WERI-Rb-1 (cell line): ENCODE measurements around the gene MYZAP.

Experiments
- DNase-seq: peaks from one replicate; pipeline ENCODE4 v3.0.0-alpha.2; 2020
- H3K27ac ChIP-seq: fragments of 250-450 bp; sonication (Bioruptor Pico); 2 replicates; pipeline ENCODE4 v1.5.1; 2020; ENCODE audit warnings: mild to moderate bottlenecking, moderate library complexity
- H3K27me3 ChIP-seq: fragments of 250-450 bp; sonication (Bioruptor Pico); 2 replicates; pipeline ENCODE4 v1.5.1; 2021; ENCODE audit warnings: mild to moderate bottlenecking, low read depth, moderate library complexity; ENCODE audit not compliant: insufficient read depth, severe bottlenecking
- H3K36me3 ChIP-seq: fragments of 250-450 bp; sonication (Bioruptor Pico); 2 replicates; pipeline ENCODE4 v1.5.1; 2020; ENCODE audit warnings: mild to moderate bottlenecking, moderate library complexity
- H3K4me3 ChIP-seq: 2 replicates; pipeline ENCODE4 v1.5.1; 2011; ENCODE audit warnings: low read depth, mild to moderate bottlenecking, control low read depth, low read length
- H3K9me3 ChIP-seq: fragments of 250-450 bp; sonication (Bioruptor Pico); 2 replicates; pipeline ENCODE4 v1.5.1; 2021; ENCODE audit warnings: mild to moderate bottlenecking, moderate library complexity; ENCODE audit not compliant: severe bottlenecking
- CTCF ChIP-seq: IDR thresholded peaks from 2 replicates; pipeline ENCODE4 v1.5.1; 2011; ENCODE audit warnings: low read depth, mild to moderate bottlenecking, control low read depth, inconsistent platforms, low read length

Gene MYZAP

GRCh38 chr15:57677204-57677603, 85.5 kb downstream of the MYZAP start:
- TF ChIP-seq CTCF = no peak

GRCh38 chr15:57680021-57680420, 88.3 kb downstream of the MYZAP start:
- Histone ChIP-seq H3K36me3 (no peaks in the 10 kb centered on the region), H3K9me3 (no peaks in the 10 kb centered on the region), H3K4me3 (no peak overlapping the region), H3K27me3 (no peaks in the 10 kb centered on the region), H3K27ac (no peak overlapping the region)
- no peak for DNase-seq
- no peak for TF ChIP-seq CTCF

More at GRCh38 chr15:57677204-57677603, 85.5 kb downstream of the MYZAP start:
- Histone ChIP-seq H3K27ac (no peak overlapping the region), H3K9me3 (no peaks in the 10 kb centered on the region), H3K27me3 (no peaks in the 10 kb centered on the region), H3K4me3 (no peak overlapping the region), H3K36me3 (no peaks in the 10 kb centered on the region)
- DNase-seq = no peak

GRCh38 chr15:57681011-57681410, 89.3 kb downstream of the MYZAP start:
- TF ChIP-seq CTCF = no peak
- H3K27me3 ChIP-seq = no peaks in the 10 kb centered on the region
- H3K9me3 ChIP-seq = no peaks in the 10 kb centered on the region
- no peak for DNase-seq
- no peaks in the 10 kb centered on the region for H3K36me3 ChIP-seq
- no peak overlapping the region for H3K27ac ChIP-seq
- H3K4me3 ChIP-seq = no peak overlapping the region

- H3K4me3 ChIP-seq = no peak overlapping the region
- no peak for TF ChIP-seq CTCF
- no peaks in the 10 kb centered on the region for H3K36me3 ChIP-seq
- DNase-seq = no peak
- H3K27ac ChIP-seq = no peak overlapping the region
- H3K9me3 ChIP-seq = no peaks in the 10 kb centered on the region
- H3K27me3 ChIP-seq = no peaks in the 10 kb centered on the region
Measured at GRCh38 chr15:57683481-57683880, 91.8 kb downstream of the MYZAP start.

GRCh38 chr15:57684491-57685151, 92.9 kb downstream of the MYZAP start:
- DNase-seq = no peak
- no peaks in the 10 kb centered on the region for H3K27me3 ChIP-seq
- H3K36me3 ChIP-seq = no peaks in the 10 kb centered on the region
- H3K9me3 ChIP-seq = no peaks in the 10 kb centered on the region
- H3K4me3 ChIP-seq = no peak overlapping the region
- no peak for TF ChIP-seq CTCF
- H3K27ac ChIP-seq = no peak overlapping the region

GRCh38 chr15:57685306-57686095, 93.8 kb downstream of the MYZAP start:
- DNase-seq = no peak
- Histone ChIP-seq H3K27me3 (no peaks in the 10 kb centered on the region), H3K4me3 (no peak overlapping the region), H3K36me3 (no peaks in the 10 kb centered on the region), H3K9me3 (no peaks in the 10 kb centered on the region), H3K27ac (no peak overlapping the region)
- TF ChIP-seq CTCF = no peak
